SIG-M5 treated with dmso at 0.1 percent for 504 hours (cell line): Measurements from ENCODE around the gene KLF7.
"Not testable (repeated sequence)": the region's sequence is repeated elsewhere in the genome, so short reads cannot be mapped to it uniquely, and the experiment has no call there.

Source experiments
- DNase-seq: peaks from one replicate; lab custom pipeline; 2025; ENCODE audit not compliant: unreplicated experiment; lab: John Stamatoyannopoulos, UW

Gene KLF7

GRCh38 chr2:207037023-207037422 is 128.7 kb downstream of the KLF7 start:
- not testable (repeated sequence) for DNase-seq

- no peak for DNase-seq
These were observed 129.9 kb downstream of the KLF7 start for GRCh38 chr2:207035875-207036274.

GRCh38 chr2:207032490-207032889 is 133.3 kb downstream of the KLF7 start:
- no peak for DNase-seq
